GM12892 (cell line): ENCODE results near the gene PDILT.
"Not testable (repeated sequence)": the region's sequence is repeated elsewhere in the genome, so short reads cannot be mapped to it uniquely, and the experiment has no call there.

Experiments used
- POLR2A ChIP-seq: IDR thresholded peaks from 2 replicates; pipeline ENCODE4 v1.6.1; 2011; ENCODE audit warnings: low read depth, low read length, control low read depth
- POLR2AphosphoS5 ChIP-seq: IDR thresholded peaks from 2 replicates; pipeline ENCODE4 v1.6.1; 2011; ENCODE audit warnings: low read depth, low read length, control low read depth
- TAF1 ChIP-seq: IDR thresholded peaks from 2 replicates; pipeline ENCODE4 v1.6.1; 2011; ENCODE audit warnings: low read depth, mild to moderate bottlenecking, control low read depth, low read length, borderline replicate concordance

GRCh38 chr16:20441859-20442258 is 37.3 kb upstream of the PDILT start:
- TF ChIP-seq POLR2AphosphoS5, POLR2A, TAF1: not testable (repeated sequence)
